Neural progenitor cell (in vitro differentiated cells): ENCODE results near the gene ENO1. TPM values are rescaled to one million over a fixed set of nuclear protein-coding genes. Genes with fewer than 3 reads are reported as not detected.

ENCODE experiments used
- DNase-seq: peaks from one replicate; pipeline ENCODE4 v3.0.0-alpha.2; 2016; ENCODE audit warnings: low spot score
- H2AFZ ChIP-seq: fragments of 200-600 bp; sonication (generic); replicated peaks from 2 replicates; pipeline ENCODE4 v1.6.1; 2016; ENCODE audit warnings: antibody characterized with exemption
- H3F3A ChIP-seq: fragments of 200-600 bp; sonication (generic); 2 replicates; pipeline ENCODE4 v1.6.1; 2016; ENCODE audit warnings: antibody characterized with exemption, low read depth
- H3K27ac ChIP-seq: fragments of 200-600 bp; sonication (generic); 2 replicates; pipeline ENCODE4 v1.5.1; 2016; ENCODE audit warnings: mild to moderate bottlenecking
- H3K27me3 ChIP-seq: fragments of 200-600 bp; sonication (generic); 2 replicates; pipeline ENCODE4 v1.6.1; 2016; ENCODE audit warnings: mild to moderate bottlenecking, moderate library complexity
- H3K36me3 ChIP-seq: fragments of 200-600 bp; sonication (generic); 2 replicates; pipeline ENCODE4 v1.5.1; 2016
- H3K4me1 ChIP-seq: fragments of 200-600 bp; sonication (generic); 2 replicates; pipeline ENCODE4 v1.6.1; 2016; ENCODE audit warnings: mixed run types
- H3K4me2 ChIP-seq: fragments of 200-600 bp; sonication (generic); 2 replicates; pipeline ENCODE4 v1.6.1; 2016
- H3K4me3 ChIP-seq: fragments of 200-600 bp; sonication (generic); 2 replicates; pipeline ENCODE4 v1.5.1; 2016
- H3K79me2 ChIP-seq: fragments of 200-600 bp; sonication (generic); 2 replicates; pipeline ENCODE4 v1.6.1; 2016; ENCODE audit warnings: low read depth
- H3K9ac ChIP-seq: fragments of 200-600 bp; sonication (generic); 2 replicates; pipeline ENCODE4 v1.6.1; 2016
- H3K9me3 ChIP-seq: fragments of 200-600 bp; sonication (generic); 2 replicates; pipeline ENCODE4 v1.5.1; 2016; ENCODE audit warnings: low read depth
- H4K20me1 ChIP-seq: fragments of 200-600 bp; sonication (generic); 2 replicates; pipeline ENCODE4 v1.6.1; 2016; ENCODE audit warnings: low read depth
- H3K27ac Mint-ChIP-seq: 3 replicates; pipeline ENCODE4 v1.8.0; 2021; ENCODE audit warnings: mixed read lengths
- H3K27me3 Mint-ChIP-seq: 2 replicates; pipeline ENCODE4 v1.8.0; 2022; ENCODE audit warnings: low read depth, mild to moderate bottlenecking, inconsistent platforms, moderate library complexity, mixed read lengths; ENCODE audit not compliant: insufficient read depth
- H3K36me3 Mint-ChIP-seq: 3 replicates; pipeline ENCODE4 v1.8.0; 2021; ENCODE audit warnings: mixed read lengths
- H3K4me1 Mint-ChIP-seq: 3 replicates; pipeline ENCODE4 v1.8.0; 2021; ENCODE audit warnings: mixed read lengths
- H3K4me3 Mint-ChIP-seq: 3 replicates; pipeline ENCODE4 v1.8.0; 2021; ENCODE audit warnings: mild to moderate bottlenecking, moderate library complexity, mixed read lengths
- H3K9me3 Mint-ChIP-seq: 3 replicates; pipeline ENCODE4 v1.8.0; 2020; ENCODE audit warnings: mixed read lengths
- EZH2 ChIP-seq: fragments of 200-600 bp; sonication (generic); IDR thresholded peaks from 2 replicates; pipeline ENCODE4 v1.6.1; 2017; ENCODE audit warnings: antibody characterized with exemption, mild to moderate bottlenecking, moderate library complexity
- EZH2phosphoT487 ChIP-seq: fragments of 200-600 bp; sonication (generic); IDR thresholded peaks from 2 replicates; pipeline ENCODE4 v1.6.1; 2017; ENCODE audit warnings: antibody characterized with exemption
- total RNA-seq: library from RNA; depleted of rRNA; stranded (reverse); fragments of >200 nt; gene quantifications from 2 replicates; pipeline ENCODE4 v1.2.3, GENCODE V29; 2015; ENCODE audit warnings: low replicate concordance
- TF ChIP-seq, protein P1 (sequence below): fragments of 200-600 bp; sonication (generic); IDR thresholded peaks from 2 replicates; pipeline ENCODE4 v1.5.1; 2017; ENCODE audit warnings: antibody characterized with exemption, mild to moderate bottlenecking

The ENO1 gene
- total RNA-seq, 1 donor from 2014 or later, result 1,414 TPM

DNA sequence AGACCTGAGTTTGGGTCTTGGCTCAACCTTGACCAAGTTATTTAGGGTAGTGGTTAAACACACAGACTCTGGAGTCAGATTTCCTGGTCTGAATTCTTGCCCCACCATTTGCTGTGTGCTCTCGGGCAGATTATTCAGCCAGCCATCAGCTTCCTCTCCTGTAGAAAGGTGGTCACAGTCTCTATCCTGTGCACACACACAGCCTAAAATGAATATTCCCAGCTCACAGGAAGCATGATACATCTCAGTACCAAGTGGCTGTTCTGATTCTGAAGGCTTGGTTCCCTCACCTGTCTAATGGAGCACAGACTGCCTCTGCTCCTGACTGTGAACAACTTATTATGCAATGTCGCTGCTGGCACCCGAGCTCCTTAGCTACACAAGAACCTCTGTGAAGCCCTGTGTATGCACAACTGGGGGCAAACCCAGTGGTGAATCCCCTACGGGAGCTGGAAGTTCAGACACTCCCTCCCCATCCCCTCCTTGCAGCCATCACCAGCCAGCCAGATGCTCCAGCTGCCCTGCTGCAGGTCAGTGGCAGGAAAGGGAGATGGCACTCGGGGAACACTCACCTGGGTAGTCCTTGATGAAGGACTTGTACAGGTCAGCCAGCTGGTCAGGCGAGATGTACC, 13.7 kb downstream of the ENO1 start:
- H3K4me3 ChIP-seq, result no peak overlapping the region
- peaks cover 100% of the 10 kb centered on the region for H4K20me1 ChIP-seq
- H3K79me2 ChIP-seq, result peaks cover 51% of the 10 kb centered on the region
- Mint-ChIP-seq H3K27ac (no peak overlapping the region), H3K4me1 (peaks cover 34% of the 10 kb centered on the region), H3K4me3 (no peak overlapping the region), H3K36me3 (peaks cover 62% of the 10 kb centered on the region), H3K27me3 (peaks cover 12% of the 10 kb centered on the region), H3K9me3 (no peaks in the 10 kb centered on the region)
- H3K36me3 ChIP-seq, result peaks cover 46% of the 10 kb centered on the region
- no peak overlapping the region for H2AFZ ChIP-seq
- H3K9me3 ChIP-seq, result no peaks in the 10 kb centered on the region
- TF ChIP-seq EZH2 (no peak), EZH2phosphoT487 (no peak)
- TF ChIP-seq, protein P1, sequence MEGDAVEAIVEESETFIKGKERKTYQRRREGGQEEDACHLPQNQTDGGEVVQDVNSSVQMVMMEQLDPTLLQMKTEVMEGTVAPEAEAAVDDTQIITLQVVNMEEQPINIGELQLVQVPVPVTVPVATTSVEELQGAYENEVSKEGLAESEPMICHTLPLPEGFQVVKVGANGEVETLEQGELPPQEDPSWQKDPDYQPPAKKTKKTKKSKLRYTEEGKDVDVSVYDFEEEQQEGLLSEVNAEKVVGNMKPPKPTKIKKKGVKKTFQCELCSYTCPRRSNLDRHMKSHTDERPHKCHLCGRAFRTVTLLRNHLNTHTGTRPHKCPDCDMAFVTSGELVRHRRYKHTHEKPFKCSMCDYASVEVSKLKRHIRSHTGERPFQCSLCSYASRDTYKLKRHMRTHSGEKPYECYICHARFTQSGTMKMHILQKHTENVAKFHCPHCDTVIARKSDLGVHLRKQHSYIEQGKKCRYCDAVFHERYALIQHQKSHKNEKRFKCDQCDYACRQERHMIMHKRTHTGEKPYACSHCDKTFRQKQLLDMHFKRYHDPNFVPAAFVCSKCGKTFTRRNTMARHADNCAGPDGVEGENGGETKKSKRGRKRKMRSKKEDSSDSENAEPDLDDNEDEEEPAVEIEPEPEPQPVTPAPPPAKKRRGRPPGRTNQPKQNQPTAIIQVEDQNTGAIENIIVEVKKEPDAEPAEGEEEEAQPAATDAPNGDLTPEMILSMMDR, result no peak
- H3K27ac ChIP-seq, result peak overlapping the region; percentile 51
- H3K9ac ChIP-seq, result no peak overlapping the region
- no peak overlapping the region for H3K4me2 ChIP-seq
- peaks cover 100% of the 10 kb centered on the region for H3F3A ChIP-seq
- peaks cover 21% of the 10 kb centered on the region for H3K4me1 ChIP-seq
- DNase-seq, result no peak
- H3K27me3 ChIP-seq, result no peaks in the 10 kb centered on the region

DNA sequence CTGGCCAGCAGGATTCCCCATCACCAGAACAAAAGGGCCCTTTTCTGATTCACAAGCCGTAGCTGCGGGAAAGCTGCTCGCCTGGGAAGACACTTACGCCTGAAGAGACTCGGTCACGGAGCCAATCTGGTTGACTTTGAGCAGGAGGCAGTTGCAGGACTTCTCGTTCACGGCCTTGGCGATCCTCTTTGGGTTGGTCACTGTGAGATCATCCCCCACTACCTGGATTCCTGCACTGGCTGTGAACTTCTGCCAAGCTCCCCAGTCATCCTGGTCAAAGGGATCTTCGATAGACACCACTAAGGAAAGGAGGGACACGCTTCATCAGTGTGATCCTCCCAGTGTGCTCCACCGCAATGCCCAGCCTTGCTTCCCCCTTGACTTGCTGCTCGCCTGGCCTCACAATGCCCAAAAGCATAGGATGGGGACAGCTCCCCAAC, 14.7 kb downstream of the ENO1 start:
- Mint-ChIP-seq H3K27ac (no peak overlapping the region), H3K9me3 (no peaks in the 10 kb centered on the region), H3K4me3 (no peak overlapping the region), H3K27me3 (peaks cover 10% of the 10 kb centered on the region), H3K36me3 (peaks cover 57% of the 10 kb centered on the region), H3K4me1 (peaks cover 37% of the 10 kb centered on the region)
- peaks cover 100% of the 10 kb centered on the region for H3F3A ChIP-seq
- H3K4me3 ChIP-seq, result no peak overlapping the region
- H3K9me3 ChIP-seq, result no peaks in the 10 kb centered on the region
- peak; percentile 50 for DNase-seq
- peak overlapping the region; percentile 51 for H3K27ac ChIP-seq
- TF ChIP-seq EZH2phosphoT487 (no peak), EZH2 (no peak)
- TF ChIP-seq, protein P1, result no peak
- H4K20me1 ChIP-seq, result peaks cover 100% of the 10 kb centered on the region
- no peak overlapping the region for H2AFZ ChIP-seq
- no peak overlapping the region for H3K4me2 ChIP-seq
- peaks cover 41% of the 10 kb centered on the region for H3K79me2 ChIP-seq
- peaks cover 42% of the 10 kb centered on the region for H3K36me3 ChIP-seq
- no peak overlapping the region for H3K9ac ChIP-seq
- no peaks in the 10 kb centered on the region for H3K27me3 ChIP-seq
- H3K4me1 ChIP-seq, result peaks cover 21% of the 10 kb centered on the region

DNA sequence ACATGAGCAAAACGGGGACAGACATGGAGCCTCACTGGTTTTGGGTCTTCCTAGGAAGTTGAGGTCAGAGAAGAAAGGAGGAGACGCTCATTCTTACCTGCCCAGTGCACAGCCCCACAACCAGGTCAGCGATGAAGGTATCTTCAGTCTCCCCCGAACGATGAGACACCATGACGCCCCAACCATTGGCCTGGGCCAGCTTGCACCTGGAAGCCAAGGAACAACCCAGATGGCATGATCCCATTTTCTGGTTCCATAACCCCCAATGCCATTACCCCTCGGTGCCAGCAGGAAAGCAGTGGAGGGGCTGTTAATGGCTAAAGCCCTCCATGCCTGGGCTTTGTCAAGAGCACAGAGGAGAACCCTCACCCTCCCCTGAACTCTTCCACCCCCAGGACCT, 15.3 kb downstream of the ENO1 start:
- Histone ChIP-seq H3K79me2 (peaks cover 34% of the 10 kb centered on the region), H3K4me1 (peaks cover 21% of the 10 kb centered on the region), H3K9ac (no peak overlapping the region), H3K27ac (no peak overlapping the region), H3K36me3 (peaks cover 42% of the 10 kb centered on the region), H3F3A (peaks cover 100% of the 10 kb centered on the region), H3K9me3 (no peaks in the 10 kb centered on the region), H4K20me1 (peaks cover 100% of the 10 kb centered on the region), H3K4me3 (no peak overlapping the region), H3K4me2 (no peak overlapping the region), H3K27me3 (no peaks in the 10 kb centered on the region), H2AFZ (no peak overlapping the region)
- Mint-ChIP-seq H3K9me3 (no peaks in the 10 kb centered on the region), H3K27ac (no peak overlapping the region), H3K4me1 (peaks cover 44% of the 10 kb centered on the region), H3K36me3 (peaks cover 63% of the 10 kb centered on the region), H3K27me3 (peaks cover 14% of the 10 kb centered on the region), H3K4me3 (no peak overlapping the region)
- no peak for DNase-seq
- TF ChIP-seq, protein P1, result no peak
